NCI-H510A (cell line): ENCODE measurements around the gene METTL25B.

ENCODE experiments used
- DNase-seq: peaks from one replicate; lab custom pipeline; 2025; lab: John Stamatoyannopoulos, UW

Gene METTL25B

DNA sequence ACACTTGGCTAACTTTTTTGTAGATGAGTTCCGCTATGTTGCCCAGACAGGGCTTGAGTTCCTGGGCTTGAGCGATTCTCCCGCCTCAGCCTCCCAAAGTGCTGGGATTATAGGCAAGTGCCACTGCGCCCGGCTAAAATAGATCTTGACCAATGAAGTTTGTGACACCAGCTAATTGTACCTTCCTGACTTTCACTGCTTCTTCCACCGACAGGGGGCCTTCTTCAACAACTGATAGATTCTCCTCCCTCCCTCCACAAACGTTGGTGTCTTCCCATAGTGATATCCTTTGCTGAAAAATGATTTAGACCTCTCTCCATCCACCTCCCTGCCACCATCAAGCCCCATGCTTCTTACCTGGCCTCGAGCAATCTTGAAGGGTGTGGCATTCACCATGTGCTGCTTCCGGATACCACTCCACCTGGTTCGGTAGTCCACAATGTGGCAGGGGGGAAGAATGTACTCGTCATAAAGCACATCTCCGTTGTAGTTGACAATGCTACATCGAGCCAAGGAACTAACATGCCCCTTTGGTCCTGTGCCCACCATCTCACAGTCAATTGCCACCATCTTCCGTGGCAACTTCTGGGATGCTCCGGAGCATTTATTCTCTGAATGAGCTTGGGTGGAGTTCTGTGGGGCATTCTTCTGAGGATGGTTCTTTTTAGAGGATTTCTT, 1.6 kb upstream of the METTL25B start:
- peak; percentile 37 for DNase-seq

DNA sequence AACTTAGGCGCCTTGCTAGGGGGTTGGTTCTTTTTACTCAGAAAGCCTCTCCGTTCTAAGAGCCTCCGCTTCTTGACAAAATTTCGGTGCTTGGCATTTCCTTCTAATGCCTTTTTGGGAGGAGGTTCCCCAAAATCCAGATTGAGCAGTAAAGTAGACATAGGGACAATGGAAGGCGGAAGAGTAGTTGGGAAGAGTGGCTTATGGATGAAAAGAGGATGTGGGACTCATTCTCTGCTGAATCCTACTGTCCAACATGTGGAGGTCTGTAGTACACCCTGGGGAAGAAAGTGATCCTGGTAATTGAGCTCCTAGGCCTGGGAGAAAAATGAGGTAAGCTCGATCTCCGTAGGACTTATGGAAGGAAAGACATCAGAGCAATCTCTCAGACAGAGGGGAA, 777 bp upstream of the METTL25B start:
- no peak for DNase-seq

DNA sequence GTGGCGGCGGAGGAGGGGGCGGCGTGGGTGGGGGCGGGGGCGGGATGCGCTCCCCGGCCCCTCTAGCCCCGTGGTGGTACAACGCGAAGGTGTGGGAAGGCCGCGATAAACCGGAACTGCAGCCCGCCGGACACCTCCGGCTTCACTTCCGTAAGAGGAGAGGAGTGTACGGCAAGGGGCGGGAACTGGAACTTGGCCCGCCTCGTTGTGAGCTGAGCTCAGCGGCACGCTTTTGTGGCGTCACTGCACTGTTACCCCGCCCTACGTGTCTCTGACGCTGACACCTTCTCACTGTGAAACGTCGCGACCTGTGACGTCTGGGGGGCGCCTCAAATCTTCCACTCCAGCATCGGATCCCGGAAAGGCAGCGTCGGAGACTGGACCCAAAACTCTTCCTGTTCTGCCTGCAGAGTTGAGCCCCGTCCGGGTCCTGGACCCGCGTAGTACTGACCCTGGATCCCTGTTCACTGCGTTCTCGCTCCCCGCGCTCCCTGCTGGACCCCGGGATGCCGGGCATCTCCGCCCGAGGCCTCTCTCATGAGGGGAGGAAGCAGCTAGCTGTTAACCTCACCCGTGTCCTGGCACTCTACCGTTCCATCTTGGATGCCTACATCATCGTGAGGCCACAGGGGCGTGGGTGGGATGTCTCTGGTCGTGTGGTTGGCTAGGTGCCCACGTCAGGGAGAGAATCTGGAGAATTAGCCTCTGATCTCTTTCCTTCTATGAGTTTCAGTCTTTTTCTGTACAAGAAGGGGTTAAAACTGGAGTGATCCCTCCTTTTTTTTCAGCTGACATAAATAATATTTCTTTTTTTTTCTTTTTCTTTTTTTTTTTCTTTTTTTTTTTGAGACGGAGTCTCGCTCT, 562 bp downstream of the METTL25B start, which contains the start of gene ISG20L2:
ISG20L2 (minus strand) TSS at position 168 of the 864 bp plus-strand sequence. CDS start 1,114 bp downstream, outside the sequence.
- peak; percentile 96 for DNase-seq

DNA sequence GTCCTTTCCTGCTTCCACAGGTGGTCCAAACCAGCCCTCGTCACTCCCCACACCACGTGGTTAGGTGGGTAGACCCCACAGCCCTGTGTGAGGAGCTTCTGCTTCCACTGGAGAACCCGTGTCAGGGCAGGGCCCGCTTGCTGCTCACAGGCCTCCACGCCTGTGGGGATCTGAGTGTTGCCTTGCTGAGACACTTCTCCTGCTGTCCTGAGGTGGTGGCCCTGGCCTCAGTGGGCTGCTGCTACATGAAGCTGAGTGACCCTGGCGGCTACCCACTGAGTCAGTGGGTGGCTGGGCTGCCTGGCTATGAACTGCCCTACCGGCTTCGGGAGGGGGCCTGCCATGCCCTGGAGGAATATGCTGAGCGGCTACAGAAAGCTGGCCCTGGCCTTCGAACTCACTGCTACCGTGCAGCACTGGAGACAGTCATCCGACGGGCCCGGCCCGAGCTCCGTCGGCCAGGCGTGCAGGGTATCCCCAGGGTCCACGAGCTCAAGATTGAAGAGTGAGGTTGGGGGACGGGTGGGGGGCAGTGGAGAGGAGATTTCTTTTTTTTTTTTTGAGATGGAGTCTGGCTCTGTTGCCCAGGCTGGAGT, 5.8 kb downstream of the METTL25B start:
- DNase-seq: no peak

DNA sequence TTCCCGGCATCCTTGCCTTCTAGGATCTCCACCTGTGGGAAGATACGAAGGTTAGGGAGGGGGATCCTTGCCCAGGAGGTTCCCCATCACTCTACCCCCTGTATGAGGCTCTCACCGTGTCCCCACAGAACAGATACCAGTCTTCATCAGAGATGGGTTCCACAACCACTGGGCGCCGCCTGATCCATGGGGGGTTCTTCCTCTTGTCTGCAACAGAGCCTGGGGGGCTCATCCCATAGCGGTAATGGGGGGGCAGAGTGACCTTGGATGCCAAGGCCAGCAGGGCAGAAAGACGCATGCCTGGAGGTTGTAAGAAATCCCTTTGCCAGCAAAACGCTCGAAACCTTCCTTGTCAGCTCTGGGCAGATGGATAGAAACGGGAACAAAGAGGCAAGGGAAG, 10.1 kb downstream of the METTL25B start:
- no peak for DNase-seq

DNA sequence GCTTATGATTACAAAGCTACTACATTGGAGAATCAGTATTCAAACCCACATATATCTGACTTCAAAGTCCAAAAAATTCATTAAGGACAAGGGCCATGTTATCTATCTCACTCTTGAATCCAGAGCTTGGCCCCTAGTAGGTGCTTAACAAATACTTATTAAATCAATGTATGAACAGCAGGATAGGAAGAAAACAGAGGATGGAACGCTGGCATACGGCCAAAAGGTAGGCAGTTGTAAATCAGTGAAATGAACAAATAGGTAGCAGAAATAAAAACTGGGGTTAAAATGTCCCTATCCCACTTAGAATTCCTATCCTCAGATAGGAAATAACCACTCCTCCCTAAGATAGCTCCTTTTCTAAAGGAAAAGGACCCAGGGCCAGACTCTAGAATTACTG, 10.6 kb downstream of the METTL25B start:
- no peak for DNase-seq

DNA sequence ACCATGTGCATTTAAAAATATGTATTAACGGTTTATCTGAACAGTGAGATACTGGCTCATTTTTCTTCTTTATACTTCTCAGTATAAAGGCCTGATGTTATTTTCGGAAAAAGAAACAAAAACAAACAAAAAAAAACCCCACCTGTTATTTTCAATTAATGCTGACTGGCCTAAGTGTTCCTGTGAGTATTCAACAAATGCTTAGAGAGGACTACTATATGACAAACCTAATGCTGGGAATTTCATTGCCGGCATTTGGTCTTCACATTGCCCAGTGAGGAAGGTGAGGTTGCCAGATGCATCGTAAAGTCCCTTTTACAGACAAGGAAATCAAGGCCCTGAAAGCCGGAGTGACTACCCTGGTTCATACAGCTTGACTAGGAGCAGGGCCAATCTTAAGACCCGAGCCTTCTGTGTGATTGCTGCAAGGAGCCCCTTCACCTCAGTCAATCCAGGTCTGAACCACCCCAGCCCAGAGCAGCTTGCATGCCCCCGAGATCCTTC, 12.0 kb downstream of the METTL25B start:
- no peak for DNase-seq

DNA sequence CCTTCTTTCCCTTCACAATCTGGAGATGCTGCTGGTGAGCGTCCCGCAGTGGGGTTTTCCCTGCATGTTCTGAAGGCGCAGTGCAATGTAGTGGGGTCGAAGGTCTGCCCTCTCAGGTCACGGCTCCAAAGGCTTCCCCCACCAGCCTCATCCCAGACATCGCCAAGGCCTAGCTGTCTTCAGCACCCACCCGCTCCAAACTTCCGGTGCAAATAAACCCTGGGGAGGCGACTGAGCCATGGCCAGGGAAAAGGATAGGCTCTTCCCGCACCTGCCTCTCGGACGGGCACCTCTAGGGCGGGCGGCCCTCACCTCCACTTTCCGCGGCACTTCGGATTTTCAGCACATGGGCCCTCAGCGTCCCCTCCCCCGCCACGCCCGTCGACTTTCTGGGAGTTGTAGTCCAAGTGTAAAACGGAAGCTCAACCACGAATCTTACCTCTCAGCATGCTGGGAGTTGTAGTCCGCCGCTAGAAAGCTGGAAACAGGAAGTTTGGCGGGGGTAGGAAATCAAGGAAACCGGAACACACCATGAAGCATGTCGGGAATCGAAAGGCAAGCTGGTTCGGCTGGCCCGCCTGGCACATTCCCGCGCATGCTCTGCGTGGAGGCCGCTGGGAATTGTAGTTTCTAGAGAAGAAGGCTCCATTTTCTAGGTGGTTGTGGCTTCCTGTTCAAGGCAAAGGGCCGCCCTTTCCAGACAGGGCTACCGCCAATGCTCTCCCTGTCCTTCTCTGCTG, 12.6 kb downstream of the METTL25B start, which contains the start of gene MRPL24:
MRPL24 (minus strand) TSS at position 348 of the 740 bp plus-strand sequence. CDS start 2,384 bp downstream, outside the sequence.
- DNase-seq: peak; percentile 100

DNA sequence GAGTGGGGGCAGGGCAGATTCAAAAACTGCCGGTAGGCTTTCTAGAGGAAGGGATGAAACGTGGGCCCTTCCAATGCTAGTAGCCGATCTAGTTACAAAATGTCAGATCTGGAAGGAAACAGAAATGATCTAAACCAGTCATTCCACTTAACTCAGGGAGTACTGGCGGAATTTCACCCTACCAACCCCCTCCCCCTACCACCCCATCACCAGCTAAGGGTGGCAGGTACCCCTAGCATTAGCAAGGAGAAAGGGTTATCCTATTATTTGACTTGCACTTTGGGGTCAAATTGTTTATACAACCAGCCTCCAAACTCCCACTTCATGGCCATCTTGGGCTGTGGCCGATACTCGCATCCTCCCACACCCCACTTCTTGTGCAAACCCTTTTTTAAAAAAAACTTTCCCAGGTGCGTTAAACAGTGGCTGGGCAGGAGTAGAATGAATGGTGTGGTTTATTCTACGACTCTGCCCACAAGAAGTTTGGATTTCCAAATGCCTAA, 13.3 kb downstream of the METTL25B start:
- no peak for DNase-seq

DNA sequence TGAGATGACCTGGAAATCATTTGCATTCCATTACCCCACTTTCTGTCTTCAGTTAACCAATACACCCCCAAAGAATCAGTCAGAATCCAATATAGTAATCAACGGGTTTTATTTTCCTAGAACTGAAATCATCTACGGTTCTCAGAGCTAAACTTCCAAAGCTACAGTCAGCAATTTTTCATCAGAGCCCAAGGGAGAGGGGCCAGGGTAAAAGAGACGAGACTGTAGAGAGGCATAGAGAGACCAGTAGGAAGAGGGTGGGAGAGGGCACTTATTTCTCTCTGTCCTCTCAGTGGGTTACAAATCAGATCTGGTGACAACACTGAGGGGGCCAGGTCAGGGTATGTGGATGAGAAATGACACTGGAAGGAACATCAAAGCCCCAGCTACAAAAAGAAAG, 13.7 kb downstream of the METTL25B start:
- DNase-seq: no peak

DNA sequence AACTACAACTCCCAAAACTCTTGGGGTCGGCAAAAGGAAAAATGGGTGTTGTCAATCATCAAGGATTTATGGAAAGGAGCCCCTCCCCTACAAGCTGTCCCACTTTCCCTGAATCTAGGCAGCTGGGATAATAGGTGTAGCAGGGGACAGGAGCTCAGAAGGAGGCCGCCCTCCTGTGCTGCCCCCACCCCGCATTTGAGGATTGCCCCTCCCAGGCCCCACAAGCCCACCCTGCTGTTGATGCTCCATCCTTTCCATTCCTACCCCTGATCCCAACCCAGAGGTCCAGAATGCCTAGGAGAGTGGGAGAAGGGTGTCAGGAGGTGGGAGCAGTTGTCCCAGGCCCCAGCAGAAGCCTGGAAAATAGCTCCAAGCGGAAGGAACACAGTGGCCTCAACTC, 14.5 kb downstream of the METTL25B start:
- no peak for DNase-seq

DNA sequence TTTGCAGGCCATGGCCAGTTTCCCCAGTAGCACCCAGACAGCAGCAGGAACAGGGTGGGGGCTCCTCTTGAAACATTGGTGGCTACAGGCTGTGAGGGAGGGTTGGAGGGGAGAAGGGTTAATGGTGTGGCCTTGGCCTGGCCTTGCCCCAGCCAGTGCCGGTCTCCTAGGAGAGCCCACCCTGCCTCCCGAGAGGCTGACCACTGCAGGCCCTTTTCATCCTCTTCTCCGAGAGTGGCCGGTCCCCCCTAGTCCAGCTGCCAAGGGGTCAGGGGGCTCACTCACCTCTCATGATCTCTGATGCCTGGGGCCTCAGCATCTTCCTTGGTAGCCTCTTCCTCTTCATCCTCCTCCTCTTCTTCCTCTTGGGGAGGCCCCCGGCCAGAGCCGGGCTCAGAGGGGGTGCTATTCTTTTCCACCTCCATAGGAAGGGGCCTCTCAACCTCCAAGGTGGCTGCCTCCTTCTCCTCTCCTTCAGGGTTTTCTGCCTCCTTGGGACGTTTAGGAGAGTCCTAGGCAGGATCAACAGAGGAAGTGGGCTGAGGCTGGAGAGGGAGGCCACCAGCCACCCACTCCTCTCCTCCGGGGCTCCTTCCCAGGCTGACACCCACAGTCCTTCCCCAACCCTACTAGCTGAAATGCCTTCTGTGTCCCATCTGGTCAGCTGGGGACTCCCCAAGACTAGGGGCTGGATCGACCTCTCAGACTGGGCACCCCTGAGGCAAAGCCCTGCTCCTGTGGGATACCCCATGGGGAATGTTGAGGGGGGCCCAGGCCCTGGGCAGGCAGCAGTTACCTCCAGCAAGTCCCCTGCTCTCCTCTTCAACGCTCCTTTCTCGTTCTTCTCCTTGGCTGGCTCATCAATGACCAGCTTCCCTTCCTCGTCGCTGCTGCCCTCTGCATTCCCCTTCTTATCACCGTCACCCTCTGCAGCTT, 15.4 kb downstream of the METTL25B start:
- no peak for DNase-seq

DNA sequence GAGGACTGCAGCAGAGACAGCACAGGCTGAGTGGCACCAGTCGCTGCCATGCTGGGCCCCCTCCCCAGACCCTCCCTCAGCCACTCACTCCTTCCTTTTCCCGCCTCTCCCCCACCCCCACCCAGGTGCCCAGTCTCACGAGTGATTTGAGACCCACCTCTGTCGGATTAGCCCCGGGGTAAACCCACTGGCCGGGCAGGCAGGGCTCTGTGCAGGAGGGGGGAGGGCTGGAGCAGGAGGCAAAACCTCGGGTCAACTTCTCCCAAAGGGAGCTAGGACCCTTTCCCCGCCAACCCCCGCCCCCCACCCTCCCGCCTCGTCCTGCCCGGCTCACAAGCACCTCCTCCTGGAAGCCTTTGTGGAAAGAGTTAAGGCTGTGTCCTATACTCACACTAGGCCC, 16.1 kb downstream of the METTL25B start:
- no peak for DNase-seq

DNA sequence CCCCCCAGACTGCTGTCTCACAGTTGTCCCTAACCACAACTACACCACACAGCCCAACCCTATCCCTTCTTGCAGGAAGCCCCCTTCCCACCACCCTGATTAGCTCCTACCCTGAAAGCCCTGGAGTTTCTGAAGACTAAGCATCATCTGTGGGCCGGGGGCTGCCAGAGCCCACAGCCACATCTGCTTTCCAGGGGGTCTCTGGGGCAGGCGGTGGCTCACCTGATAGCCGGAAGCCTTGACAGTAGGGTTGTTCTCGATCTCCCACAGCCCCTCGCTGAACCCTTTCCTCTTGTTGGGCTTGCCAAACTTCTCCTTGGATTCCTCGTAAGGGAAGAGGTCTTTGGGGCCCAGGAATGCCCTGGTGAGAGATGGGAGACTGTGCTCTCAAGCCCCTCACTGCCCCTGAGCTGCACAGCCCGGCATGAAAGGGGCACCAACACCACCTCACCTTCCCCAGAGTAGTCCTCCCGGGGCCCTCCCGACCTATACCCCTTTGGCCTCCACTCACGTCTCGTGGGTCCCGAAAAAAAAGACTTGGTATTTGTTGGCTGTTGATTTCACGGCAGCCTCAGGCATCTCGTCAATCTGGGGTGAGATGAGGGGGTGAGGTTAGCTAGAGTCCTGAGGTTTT, 16.6 kb downstream of the METTL25B start:
- DNase-seq: no peak

DNA sequence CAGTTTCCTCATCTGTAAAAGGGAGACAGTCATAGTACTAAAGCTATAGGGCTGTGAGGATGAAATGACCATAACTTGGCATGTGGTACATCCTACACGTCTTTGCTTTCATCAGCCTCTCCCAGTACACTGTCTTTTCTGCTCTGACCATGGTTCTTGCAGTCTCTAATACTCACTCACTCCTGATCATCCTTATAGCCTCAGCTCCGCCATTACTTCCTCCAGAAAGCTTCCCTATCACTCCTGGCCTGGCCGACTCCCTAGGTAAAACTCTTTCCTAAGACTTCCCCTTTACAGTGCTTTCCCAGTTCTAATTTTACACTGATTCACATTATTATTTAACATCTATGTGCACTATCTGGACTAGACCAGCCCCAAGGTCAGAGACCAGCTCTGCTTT, 17.6 kb downstream of the METTL25B start:
- no peak for DNase-seq

DNA sequence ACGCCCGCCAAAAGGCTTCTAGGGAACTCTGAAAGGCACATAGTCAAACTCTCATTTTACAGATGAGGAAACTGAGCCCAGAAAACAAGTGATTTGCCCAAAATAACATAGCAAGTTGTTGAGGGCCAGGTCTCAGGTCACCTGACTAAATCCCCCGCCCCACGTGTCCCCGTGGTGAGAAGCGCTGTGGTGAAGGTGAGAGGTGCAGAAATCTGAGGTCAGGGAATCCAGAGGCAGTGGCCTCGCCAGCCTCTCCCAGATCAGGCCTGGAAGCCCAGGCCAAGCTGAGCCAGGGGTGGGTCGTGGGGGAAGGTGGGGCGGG, 18.1 kb downstream of the METTL25B start:
- no peak for DNase-seq

DNA sequence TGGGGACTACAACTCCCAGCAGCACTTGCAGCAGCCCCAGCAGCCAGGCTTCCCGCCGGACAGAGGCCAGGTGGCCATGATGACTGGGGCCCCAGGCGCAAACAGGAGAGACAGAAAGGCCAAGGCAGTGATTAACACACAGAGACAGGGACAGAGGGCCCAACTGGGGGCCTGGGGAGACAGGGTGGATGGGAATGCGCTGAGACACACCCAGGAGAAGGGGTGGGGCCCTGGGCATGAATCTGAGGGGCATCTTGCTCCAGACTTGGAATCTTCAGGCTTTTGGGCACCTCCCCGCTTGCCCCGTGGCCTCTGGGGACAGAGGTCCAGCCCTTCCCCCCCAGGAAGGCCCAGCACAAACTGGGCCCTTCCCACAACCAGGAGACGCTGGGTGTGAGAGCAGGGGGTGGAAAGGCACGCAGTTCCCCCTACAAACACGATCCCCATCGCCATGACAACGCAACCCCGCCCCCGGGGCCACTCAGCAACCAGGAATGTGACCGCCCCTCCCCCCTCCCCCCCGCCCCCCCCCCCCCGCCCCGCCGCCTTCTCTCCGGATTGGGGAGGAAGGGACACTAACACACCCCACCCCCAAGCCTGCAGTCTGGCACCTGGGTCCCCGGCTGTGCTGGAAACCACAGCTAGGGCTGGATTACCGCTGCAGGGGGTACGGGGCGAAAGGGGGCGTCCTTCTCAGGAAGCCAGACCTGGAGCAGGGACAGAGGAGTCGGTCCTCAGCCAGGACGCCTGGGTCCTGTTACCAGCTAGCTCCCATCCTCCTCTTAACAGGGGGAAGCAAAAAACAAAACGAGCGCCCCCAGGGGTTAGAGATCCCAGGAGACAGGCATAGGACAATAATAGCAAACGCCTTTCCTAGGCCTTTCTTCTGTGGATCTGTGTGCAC, 18.7 kb downstream of the METTL25B start:
- DNase-seq: peak; percentile 58

DNA sequence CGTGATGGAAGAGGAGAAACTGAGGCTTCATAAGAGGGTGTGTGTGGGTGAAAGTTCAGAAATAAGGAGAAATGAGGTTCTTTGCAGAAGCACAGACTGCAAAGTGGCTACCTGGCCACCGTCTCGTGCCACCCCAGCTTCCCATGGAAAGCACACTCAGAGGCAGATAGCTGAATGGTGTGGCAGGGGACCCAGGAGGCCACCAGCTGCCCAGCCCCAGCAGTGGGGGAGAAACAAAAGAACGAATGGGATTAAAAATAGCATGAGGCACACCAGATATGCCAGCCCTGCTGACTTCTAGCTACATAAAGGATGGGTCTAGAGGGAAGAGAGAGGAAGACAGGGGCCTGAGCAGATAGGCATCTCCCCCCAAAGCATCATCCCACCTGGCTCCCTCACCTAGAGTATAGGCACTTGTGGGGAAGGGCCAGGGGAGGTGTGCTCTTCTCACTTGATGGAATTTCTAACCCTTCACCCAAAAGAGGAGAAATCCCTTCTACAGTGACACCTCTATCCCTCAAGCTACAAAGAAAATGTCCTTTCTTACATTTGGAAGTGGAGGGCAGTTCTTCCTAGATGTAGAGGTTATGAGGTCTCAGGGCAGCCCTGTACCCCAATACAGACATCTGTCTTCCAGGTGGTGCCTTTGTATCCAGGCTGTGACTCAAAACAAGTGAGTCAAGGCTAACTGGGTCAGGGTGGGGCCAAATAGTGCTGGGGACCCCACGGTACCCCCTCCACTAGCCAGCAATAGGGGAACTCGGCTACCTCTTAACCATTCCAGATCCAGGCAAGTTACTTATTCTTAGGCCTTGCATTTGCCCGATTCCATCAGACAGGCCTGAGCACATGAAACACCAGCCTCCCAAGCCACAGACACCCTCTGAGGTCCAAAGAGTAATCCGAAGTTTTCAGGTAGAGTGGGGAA, 19.7 kb downstream of the METTL25B start:
- no peak for DNase-seq
